ENCODE data around the gene HS6ST1.

HS6ST1 gene

DNA sequence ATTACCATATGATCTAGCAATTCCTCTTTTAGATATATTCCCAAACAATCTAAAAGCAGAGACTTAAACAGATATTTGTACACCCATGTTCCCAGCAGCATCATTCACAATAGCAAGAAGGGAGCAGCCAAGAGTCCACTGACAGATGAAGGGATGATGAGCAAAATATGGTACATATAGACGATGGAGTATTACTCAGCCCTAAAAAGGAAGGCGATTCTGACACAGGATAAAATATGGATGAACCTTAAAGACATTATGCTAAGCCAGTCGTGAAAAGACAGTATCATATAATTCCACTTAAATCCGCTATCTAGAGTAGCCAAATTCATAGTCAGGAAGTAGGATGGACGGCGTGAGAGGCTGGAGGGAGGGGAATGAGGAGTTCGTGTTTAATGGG is 20.4 kb downstream of the HS6ST1 start:
- DNase-seq: no peak

DNA sequence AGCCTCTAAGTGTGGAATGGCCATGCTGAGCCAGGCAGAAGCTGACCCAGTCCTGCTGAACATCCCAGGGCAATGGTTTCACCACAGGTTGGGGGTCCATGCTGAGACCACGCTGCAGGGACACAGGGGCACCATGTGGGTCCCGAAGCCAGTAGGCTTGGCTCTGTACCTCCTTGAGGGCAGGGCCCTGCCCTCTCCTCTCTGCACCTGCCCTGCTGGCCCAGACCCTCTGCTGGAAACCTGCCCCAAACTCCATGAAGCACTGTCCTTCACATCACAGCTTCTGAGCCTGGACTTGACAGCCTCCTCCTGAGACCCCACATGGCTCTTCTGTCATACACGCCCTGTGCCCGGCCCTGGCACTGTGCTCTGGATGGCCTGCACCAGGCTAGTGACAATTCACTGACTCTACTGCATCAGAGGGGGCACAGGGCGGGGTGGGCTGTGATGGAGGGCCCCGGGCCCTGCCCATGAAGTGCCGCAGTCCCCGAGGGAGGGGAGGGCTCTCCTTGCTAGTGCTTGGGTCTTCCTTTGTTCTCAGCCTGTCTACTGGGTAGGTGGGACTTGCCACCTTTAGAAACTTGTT is 24.7 kb downstream of the HS6ST1 start:
- no peak for DNase-seq

- DNase-seq: no peak
Measured at GRCh38 chr2:128293426-128293755, 25.3 kb downstream of the HS6ST1 start.

DNA sequence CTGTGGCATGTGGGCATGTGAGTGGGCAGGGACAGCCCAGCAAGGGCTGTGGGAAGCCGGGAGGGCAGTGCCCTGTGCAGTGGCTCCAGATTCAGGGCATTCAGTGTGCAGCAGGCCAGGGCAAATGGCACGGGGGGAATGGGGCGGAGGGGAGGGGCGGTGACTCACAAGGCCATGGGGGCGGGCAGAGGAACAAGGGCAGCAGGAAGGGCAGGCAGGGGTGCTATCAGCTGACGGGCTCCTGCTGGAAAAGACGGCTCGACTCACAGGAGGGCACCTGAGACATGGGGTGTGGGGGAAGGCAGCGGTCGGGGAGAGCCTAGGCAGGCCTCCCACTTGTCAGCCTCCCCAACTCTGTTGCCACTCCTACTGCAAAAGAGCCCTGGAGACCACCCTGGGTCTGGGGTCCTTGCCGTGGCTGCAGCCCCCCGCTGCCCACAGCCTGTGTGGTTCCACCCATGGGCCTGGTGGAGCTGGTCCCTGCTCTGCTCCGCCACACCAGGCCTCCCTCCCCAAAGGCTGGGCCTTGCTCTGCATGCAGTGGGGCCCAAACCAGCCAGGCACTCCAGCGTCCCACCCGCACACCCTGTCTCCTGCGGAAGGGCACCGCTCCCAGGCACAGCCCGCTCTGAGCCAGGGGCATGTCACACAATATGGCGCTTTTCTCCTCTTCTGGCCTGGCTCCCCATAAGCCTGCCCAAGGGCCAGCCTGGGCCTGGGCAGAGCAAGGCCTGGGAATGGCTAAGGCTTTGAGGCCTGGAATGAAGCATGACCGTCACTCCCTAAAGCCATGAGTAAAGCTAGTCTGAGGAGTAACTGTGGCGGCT is 25.9 kb downstream of the HS6ST1 start:
- no peak for DNase-seq

DNA sequence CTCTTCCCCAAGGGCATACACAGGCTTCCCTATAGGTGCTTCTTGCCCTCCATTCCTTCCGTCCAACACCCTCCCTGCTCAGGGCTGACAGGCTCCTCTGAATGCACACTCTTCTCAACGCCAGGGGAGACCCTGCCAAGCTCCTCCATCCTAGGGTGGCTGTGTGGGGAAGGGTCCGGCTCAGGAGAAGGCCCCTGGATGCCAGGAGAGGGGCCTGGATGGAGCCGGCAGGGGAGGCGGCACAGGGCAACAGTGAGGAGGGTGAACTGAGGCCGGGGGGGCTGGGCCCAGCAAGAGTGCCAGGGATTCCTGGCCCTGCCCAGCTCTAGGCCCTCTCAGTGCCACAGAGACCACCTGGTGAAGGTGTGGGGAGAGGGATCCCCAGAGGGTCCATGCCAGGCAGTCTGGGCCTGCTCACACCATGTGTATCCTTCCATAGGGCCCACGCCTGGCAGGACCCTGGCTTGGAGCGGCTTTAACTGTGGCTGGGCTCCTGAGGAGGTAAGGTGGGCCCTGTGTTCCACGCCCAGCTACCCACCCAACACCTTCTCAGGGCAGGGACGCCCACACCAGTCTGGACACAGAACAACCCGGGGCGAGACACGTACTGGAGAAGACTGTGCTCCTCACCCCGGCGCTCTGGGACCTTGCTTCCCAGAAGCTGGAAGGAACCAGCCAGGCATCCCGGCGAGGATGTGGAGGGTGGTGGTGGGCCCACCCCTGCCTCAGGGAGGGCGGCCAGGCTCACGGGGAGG is 26.6 kb downstream of the HS6ST1 start:
- DNase-seq: no peak

- DNase-seq: no peak
Measured at GRCh38 chr2:128291161-128291843, 27.4 kb downstream of the HS6ST1 start.

DNA sequence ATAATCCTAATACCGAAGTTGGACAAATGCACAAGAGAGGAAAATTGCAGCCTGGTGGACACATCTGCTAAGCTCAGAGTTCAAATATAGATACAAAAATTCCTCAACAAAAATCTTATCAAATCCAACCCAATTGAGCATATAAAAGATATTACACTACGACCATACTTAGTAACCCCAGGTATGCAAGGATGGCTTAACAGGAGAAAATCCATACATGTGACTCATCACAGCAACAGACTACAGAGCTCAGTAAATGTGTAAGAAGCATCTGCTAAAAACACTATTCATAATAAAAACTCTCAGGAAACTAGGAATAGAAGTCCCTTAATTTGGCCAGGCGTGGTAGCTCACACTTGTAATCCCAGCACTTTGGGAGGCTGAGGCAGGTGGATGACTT is 28.3 kb downstream of the HS6ST1 start:
- no peak for DNase-seq

DNA sequence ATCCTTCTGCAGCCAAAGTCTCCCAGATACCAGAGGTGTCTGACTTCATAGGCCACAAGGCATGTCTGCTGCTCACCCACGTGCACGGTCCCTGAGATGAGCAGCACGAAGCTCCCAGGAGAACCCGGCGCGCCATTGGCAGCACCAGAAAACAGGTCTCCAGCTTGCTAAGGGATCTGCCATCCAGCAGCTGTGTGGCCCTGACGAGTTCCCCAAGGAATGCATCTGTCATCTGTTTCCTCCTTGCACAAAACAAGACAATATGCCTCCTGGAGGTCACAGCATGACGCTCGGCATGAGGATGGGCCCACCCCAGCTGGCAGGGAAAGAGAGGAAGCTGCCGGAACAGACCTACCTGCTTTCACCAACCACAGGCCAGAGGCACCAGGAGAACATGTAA is 29.2 kb downstream of the HS6ST1 start:
- no peak for DNase-seq

DNA sequence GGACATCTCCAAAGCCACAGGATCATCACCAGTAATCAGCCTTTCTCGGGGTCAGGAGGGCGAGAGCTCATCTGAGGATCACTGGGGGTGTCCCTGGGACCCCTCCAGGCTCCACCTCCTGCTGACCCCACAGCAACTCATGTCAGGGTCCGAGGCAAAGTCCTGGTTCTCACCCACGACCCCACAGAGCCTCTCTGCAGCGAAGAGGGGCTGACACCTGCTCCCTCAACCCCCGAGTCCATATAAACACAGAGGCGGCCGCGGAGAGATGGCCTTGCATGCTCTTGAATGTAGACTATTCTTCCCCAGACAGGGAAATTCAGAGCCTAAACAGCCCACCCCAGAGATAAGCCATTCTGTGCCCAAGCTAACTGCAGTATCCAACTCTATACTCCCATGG is 29.9 kb downstream of the HS6ST1 start:
- no peak for DNase-seq

- no peak for DNase-seq
Measured at GRCh38 chr2:128287780-128288735, 30.6 kb downstream of the HS6ST1 start.

DNA sequence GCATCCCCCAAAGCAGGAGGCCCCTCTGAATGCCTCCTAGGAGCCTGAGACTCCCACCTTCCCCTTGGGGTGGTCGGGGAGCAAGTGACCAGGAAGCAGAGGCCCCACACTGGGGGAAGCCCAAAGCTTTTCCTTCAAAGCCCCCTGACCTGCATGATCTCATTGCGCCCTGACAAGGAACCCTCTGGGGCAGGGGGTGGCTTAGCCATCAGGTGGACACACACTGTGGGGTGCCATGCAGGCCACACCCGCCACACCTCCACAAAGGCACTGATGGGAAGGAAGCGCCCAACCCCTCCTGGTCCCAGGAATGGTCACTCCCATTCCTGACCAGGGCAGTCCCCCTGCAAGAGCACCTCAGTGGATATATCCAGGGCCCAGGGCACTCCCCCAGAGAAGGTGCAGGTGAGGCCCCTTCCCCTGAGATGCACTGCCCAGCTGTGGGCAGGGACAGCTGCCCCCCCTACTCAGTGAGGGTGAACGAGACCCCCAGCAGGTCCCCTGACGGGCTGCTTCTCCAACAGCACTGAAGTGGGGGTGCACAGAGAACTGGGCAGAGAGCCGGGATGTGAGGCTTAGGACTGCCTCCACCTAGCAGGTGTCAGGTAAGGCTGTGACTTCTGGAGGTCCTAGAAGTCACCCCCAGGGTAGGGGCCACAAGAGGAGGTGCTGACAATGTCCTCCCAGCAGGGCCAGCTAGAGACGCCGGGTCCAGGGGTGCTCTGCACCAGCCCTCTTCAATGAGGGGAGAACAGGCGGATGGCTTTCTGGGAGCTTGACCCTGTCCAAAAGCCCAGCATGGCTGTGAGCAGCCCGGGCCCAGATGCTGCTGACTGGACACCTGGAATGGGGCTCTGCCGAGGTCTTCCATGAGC is 31.5 kb downstream of the HS6ST1 start:
- no peak for DNase-seq

DNA sequence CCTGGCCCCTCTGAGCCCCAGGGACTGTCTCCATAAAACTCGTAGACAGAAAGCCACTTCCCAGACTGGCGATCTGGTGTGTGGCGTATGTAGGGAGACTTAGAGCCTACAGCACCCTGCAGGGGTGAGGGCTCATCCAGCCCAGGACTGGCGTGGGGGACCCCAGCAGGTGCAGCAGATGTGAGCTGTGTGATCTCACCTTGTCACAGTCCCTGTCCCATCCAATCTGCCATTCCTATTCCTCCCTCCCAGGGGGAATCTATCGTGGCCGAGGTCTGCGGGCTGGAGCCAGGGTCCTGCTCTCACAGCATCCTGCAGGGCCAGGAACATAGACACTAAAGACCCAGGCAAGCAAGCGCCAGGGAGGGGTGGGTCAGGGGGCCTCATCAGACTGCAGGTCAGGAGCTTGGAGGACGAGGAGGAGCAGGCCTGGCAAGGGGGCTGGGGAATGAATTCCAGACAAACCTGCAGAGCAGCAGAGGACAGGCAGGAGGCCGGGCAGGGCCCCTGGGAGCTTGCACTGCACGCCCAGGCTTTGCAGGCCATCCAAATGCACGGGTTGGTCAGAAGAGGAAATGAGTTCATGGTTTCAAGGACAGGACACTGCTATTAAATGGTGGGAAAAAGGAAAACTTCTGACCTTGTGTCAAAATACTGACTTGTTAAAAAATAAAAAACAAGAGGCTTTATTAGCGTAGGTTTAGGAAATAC is 32.5 kb downstream of the HS6ST1 start:
- no peak for DNase-seq

- DNase-seq: no peak
Measured at GRCh38 chr2:128285329-128285931, 33.2 kb downstream of the HS6ST1 start.

DNA sequence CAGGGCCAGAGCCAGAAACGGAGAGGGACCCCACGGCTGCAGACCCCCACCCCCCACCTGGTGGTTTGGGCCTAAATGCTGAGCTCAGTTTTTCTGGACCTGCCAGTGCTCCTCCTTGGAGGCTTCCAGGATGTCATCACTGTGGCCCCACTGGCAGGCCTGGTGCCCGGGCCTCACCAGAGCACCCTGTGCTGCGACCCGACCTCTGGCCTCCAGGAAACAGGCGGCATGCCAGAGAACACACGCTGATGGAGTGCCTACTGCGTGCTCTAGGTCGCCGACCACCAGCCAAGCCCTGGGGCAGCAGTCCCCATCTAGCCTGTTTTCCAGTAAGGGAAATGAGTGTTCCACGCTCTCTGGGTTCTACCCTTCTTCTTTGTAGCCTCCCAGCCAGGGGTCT is 33.8 kb downstream of the HS6ST1 start:
- no peak for DNase-seq

- no peak for DNase-seq
Measured at GRCh38 chr2:128284037-128284441, 34.6 kb downstream of the HS6ST1 start.

- no peak for DNase-seq
Measured at GRCh38 chr2:128282976-128283810, 35.5 kb downstream of the HS6ST1 start.

DNA sequence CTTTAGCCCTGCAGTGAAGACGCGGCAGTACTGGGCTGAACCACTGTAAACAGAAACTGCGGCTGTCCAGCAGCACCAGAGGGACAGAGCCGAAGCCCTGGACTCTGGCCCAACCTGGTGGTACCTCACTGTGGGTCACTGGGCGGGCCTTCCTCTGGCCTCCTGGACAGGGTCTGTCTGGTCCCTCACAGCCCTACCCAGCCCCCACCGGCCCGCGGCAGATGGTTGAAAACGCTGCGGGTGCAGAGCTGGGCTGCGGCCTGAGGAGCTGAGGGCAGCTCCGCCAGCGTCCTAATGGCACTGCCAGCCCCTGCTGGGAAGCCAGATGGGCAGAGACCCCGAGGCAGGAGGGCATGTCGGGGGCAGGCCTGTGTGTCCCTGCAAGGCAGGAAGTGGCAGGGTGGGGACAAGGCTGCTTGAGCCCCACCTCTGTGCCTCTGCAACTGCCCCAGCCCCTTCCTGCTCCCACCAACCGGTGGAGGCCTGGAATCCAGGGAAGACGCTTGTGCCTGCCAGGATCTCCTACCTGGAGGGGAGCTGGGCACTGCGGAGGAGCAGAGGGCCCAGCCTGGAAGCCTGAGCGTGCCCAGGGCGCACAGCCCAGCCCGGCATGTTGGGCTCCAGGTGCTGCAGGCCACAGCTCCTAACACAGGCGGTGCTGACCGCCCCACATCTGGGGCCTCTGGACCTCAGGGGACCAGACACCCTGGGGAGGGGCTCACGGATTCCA is 36.3 kb downstream of the HS6ST1 start:
- no peak for DNase-seq

GRCh38 chr2:128281852-128282245 is 36.8 kb downstream of the HS6ST1 start:
- no peak for DNase-seq
